Progenitor cell of endocrine pancreas (in vitro differentiated cells): Measurements from ENCODE around the gene GLYATL3. TPM values are rescaled to one million over a fixed set of nuclear protein-coding genes. Genes with fewer than 3 reads are reported as not detected.

ENCODE experiments used
- DNase-seq: peaks from one replicate; pipeline ENCODE4 v3.0.0; 2021; ENCODE audit warnings: low spot score; ENCODE audit not compliant: unreplicated experiment
- H3K27ac Mint-ChIP-seq: 2 replicates; pipeline ENCODE4 v1.8.0; 2021; ENCODE audit warnings: mild to moderate bottlenecking, moderate library complexity, mixed read lengths
- H3K27me3 Mint-ChIP-seq: 2 replicates; pipeline ENCODE4 v1.8.0; 2021; ENCODE audit warnings: mixed read lengths
- H3K36me3 Mint-ChIP-seq: 2 replicates; pipeline ENCODE4 v1.8.0; 2022; ENCODE audit warnings: mixed read lengths; ENCODE audit not compliant: insufficient read depth
- H3K4me1 Mint-ChIP-seq: 2 replicates; pipeline ENCODE4 v1.8.0; 2021; ENCODE audit warnings: low read depth, mixed read lengths
- H3K4me3 Mint-ChIP-seq: 2 replicates; pipeline ENCODE4 v1.8.0; 2021; ENCODE audit warnings: low read depth, mild to moderate bottlenecking, moderate library complexity, mixed read lengths
- H3K9me3 Mint-ChIP-seq: 2 replicates; pipeline ENCODE4 v1.8.0; 2021; ENCODE audit warnings: low read depth, mixed read lengths
- total RNA-seq: library from RNA; stranded (reverse); gene quantifications from 2 replicates; pipeline ENCODE4 v1.2.1, GENCODE V29; 2021
- TF ChIP-seq, protein P1 (sequence below): fragments of 200-600 bp; sonication (generic); IDR thresholded peaks from one replicate; pipeline ENCODE4 v1.5.0; 2021; ENCODE audit warnings: antibody characterized with exemption, mild to moderate bottlenecking; ENCODE audit not compliant: unreplicated experiment

The GLYATL3 gene
- total RNA-seq, 1 donor from 2014 or later, result not detected

DNA sequence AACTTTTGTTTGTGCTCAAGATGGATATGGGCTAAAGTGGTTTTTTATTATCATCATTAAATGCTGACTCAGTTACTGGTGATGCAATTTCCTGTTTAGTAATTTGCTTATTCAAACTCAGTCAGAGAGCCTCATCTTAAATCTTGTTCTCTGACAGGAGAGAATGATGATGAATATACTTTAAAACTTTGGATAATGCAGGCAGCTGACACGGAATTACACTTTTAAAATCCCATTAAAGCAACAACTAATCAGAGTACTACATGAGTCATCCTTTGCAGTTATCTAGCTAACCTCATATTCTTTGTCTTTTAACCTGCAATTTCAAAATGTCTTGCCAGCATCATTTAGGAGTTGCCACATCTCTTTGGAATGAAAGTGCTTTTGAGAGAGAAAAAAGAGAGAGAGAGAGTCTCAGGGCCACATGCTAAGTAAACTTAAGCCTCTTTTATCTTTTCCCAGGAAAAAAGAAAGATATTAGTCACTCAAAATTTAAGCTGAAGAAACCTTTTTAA is 41.5 kb downstream of the GLYATL3 start:
- Mint-ChIP-seq H3K4me3 (no peak overlapping the region), H3K27me3 (no peaks in the 10 kb centered on the region), H3K27ac (no peak overlapping the region), H3K4me1 (peaks cover 4% of the 10 kb centered on the region), H3K36me3 (no peaks in the 10 kb centered on the region), H3K9me3 (no peaks in the 10 kb centered on the region)
- DNase-seq, result no peak
- TF ChIP-seq, protein P1, sequence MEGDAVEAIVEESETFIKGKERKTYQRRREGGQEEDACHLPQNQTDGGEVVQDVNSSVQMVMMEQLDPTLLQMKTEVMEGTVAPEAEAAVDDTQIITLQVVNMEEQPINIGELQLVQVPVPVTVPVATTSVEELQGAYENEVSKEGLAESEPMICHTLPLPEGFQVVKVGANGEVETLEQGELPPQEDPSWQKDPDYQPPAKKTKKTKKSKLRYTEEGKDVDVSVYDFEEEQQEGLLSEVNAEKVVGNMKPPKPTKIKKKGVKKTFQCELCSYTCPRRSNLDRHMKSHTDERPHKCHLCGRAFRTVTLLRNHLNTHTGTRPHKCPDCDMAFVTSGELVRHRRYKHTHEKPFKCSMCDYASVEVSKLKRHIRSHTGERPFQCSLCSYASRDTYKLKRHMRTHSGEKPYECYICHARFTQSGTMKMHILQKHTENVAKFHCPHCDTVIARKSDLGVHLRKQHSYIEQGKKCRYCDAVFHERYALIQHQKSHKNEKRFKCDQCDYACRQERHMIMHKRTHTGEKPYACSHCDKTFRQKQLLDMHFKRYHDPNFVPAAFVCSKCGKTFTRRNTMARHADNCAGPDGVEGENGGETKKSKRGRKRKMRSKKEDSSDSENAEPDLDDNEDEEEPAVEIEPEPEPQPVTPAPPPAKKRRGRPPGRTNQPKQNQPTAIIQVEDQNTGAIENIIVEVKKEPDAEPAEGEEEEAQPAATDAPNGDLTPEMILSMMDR, result no peak

DNA sequence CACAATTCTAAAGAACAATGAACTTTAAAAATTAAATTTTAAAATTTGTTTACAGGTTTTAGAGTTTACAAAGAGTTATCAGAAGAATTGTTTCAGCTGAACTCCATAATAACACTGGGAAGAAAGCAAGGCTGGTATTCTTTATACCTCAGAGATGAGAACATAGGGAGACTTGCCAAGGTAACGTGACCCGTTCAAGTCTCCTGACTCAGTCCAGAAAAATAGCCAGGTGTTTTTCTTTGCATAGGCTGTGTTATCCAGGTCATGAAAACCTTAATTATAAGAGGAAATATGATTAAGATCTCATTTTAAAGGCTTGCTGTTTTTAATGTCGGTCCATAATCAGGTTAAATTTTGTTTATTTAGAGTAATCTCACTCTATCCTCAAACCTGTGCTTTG is 42.2 kb downstream of the GLYATL3 start:
- Mint-ChIP-seq H3K27ac (no peak overlapping the region), H3K4me1 (peaks cover 4% of the 10 kb centered on the region), H3K36me3 (no peaks in the 10 kb centered on the region), H3K4me3 (no peak overlapping the region), H3K27me3 (no peaks in the 10 kb centered on the region), H3K9me3 (no peaks in the 10 kb centered on the region)
- TF ChIP-seq, protein P1, result no peak
- no peak for DNase-seq

DNA sequence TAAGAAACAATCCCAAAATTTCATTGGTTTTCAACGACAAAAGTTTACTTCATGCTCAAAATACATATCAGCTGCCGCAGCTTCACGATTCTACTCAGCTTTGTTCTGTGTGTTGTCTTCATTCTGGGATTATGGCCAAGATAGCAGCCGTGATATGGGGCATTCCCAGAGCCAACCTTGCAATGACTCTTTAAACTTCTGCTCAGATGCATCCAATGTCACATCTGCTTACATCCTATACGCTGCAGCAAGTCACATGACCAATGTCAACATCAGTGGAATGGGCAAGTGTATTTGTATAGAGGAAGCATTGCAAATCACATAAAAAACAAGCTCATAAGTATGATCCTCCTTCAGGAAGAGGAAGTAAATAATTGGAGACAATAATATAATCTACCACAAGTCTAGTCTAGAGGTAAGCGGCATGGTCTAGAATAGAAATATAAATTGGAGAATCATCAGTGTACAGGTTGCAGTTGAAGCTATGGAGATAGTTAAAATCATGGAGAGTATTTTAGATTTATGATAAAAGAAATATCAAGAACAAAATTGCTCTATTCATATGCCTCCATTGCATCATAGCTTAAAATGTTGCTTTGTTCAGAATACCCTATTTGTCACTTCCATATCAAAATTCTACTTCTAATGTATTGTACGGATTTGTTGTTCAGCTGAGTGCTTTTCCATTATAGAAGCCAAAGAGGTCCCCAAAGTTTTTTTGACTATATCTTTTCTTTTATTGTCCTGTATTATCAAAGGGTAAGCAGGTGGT is 43.5 kb downstream of the GLYATL3 start:
- Mint-ChIP-seq H3K4me3 (no peak overlapping the region), H3K27ac (no peak overlapping the region), H3K36me3 (no peaks in the 10 kb centered on the region), H3K27me3 (peaks cover 3% of the 10 kb centered on the region), H3K4me1 (peaks cover 4% of the 10 kb centered on the region), H3K9me3 (no peaks in the 10 kb centered on the region)
- no peak for DNase-seq
- TF ChIP-seq, protein P1, result no peak

DNA sequence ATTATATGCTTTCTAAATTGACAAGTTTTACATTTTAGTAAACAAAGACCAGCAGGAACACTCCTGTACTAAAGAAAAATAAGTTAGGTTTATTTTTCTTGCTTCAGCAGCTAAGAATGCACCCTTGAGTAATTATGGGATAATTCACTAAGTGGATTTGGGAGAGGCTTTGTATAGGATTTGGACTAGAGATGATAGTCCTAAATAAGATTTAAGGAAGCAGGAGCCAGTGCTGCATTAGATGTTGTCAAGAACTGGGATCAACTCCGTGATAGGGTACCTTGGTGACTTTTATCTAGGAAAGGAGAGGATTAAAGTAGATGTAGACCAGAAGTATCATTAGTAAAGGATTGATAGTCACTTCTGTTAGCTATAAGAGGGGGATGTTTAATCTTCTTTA is 46.6 kb downstream of the GLYATL3 start:
- DNase-seq, result no peak
- no peak overlapping the region for H3K4me3 Mint-ChIP-seq
- H3K27ac Mint-ChIP-seq, result no peak overlapping the region
- H3K4me1 Mint-ChIP-seq, result peaks cover 12% of the 10 kb centered on the region
- TF ChIP-seq, protein P1, result no peak
- H3K27me3 Mint-ChIP-seq, result peaks cover 16% of the 10 kb centered on the region
- H3K9me3 Mint-ChIP-seq, result no peaks in the 10 kb centered on the region
- no peaks in the 10 kb centered on the region for H3K36me3 Mint-ChIP-seq

DNA sequence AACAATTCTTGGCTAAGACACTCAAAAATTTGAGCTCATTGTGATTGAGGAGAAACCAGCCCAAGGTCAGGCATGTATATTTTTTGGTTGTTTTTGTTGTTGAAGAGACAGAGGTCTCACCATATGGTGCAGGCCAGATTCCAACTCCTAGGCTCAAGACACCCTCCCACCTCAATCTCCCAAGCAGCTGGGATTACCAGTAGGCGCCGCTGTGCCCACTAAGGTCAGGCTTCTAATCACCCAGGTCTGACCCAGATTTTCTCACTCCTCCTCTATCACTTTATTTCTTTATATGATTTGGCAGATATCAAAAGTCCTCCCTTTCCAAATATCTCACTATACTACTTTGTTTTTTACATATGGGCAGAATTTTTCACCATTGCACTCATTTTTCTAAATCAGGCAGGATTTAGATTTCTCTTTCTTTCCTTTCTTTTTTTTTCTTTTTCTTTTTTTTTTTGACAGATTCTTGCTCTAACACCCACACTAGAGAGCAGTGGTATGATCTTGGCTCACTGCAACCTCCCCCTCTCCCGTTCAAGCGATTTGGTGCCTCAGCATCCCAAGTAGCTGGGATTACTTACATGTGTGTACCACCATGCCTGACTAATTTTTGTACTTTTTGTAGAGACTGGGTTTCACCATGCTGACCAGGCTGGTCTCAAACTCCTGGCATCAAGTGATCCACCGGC is 49.0 kb downstream of the GLYATL3 start:
- peaks cover 22% of the 10 kb centered on the region for H3K4me1 Mint-ChIP-seq
- TF ChIP-seq, protein P1, result no peak
- no peaks in the 10 kb centered on the region for H3K9me3 Mint-ChIP-seq
- DNase-seq, result no peak
- H3K27me3 Mint-ChIP-seq, result peaks cover 22% of the 10 kb centered on the region
- H3K27ac Mint-ChIP-seq, result no peak overlapping the region
- no peak overlapping the region for H3K4me3 Mint-ChIP-seq
- peaks cover 2% of the 10 kb centered on the region for H3K36me3 Mint-ChIP-seq
